Measurements from ENCODE around the gene LRMDA. TPM values are rescaled to one million over a fixed set of nuclear protein-coding genes. Genes with fewer than 3 reads are reported as not detected.

LRMDA gene
- total RNA-seq, 2 experiments from 2014 or later = not detected

GRCh38 chr10:76459016-76459730 lies 1027.7 kb downstream of the LRMDA start:
- POLR2A ChIA-PET = no interaction called here
- Histone ChIP-seq H3K4me1 (ENCODE audit: insufficient read depth, low read length, poor library complexity, severe bottlenecking) (no peaks in the 10 kb centered on the region), H4K20me1 (ENCODE audit: insufficient read depth, low read length) (no peaks in the 10 kb centered on the region), H3K9me3 (ENCODE audit: low read length) (no peaks in the 10 kb centered on the region), H3K9me2 (ENCODE audit: insufficient read depth, low read length) (no peaks in the 10 kb centered on the region), H2AFZ (ENCODE audit: low read length) (no peak overlapping the region), H3K27ac (ENCODE audit: low read depth, low read length, poor library complexity, severe bottlenecking) (no peak overlapping the region), H3K36me3 (ENCODE audit: insufficient read depth, low read length) (no peaks in the 10 kb centered on the region), H3K4me3 (ENCODE audit: low read depth, low read length, poor library complexity, severe bottlenecking) (no peak overlapping the region), H3K4me2 (ENCODE audit: low read length) (no peak overlapping the region), H3K79me2 (ENCODE audit: insufficient read depth, low read depth, low read length) (no peaks in the 10 kb centered on the region)
- DNase-seq (ENCODE audit: low spot score) = no peak
- BruUV-seq (replicated peaks) = no TSS peak
- intact Hi-C loops (cut with micrococcal nuclease; ENCODE audit: unreplicated experiment) = no loop called here
- CTCF ChIA-PET (ENCODE audit: unreplicated experiment) = no interaction called here
- TF ChIP-seq, protein P1, sequence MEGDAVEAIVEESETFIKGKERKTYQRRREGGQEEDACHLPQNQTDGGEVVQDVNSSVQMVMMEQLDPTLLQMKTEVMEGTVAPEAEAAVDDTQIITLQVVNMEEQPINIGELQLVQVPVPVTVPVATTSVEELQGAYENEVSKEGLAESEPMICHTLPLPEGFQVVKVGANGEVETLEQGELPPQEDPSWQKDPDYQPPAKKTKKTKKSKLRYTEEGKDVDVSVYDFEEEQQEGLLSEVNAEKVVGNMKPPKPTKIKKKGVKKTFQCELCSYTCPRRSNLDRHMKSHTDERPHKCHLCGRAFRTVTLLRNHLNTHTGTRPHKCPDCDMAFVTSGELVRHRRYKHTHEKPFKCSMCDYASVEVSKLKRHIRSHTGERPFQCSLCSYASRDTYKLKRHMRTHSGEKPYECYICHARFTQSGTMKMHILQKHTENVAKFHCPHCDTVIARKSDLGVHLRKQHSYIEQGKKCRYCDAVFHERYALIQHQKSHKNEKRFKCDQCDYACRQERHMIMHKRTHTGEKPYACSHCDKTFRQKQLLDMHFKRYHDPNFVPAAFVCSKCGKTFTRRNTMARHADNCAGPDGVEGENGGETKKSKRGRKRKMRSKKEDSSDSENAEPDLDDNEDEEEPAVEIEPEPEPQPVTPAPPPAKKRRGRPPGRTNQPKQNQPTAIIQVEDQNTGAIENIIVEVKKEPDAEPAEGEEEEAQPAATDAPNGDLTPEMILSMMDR (conservative IDR thresholded peaks at IDR 0.05; ENCODE audit: low read length) = no peak
- TF ChIP-seq EZH2phosphoT487 (IDR thresholded peaks at IDR 0.05; ENCODE audit: borderline replicate concordance, low read depth, low read length) = no peak

DNA sequence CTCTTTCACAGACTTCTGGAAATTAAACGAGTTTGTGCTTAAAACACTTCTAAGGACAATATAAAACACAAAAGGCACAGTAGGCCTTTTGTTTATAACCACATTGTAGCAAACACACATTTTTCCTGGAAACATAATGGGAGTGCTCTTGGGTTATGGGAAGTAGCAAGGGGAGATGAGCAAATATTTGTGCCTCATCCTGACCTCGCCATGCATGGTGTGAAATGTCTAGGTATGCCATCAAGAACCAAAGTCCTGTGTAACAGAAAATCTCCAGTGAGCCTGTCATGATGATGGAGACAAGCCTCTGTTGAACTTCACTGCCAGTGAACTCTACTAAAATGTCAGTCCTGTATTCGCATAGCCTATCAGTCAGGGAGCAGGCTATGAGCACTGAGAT lies 1029.6 kb downstream of the LRMDA start:
- ChIA-PET POLR2A (no interaction called here), CTCF (ENCODE audit: unreplicated experiment) (no interaction called here)
- intact Hi-C loops (cut with micrococcal nuclease; ENCODE audit: unreplicated experiment) = no loop called here
- Histone ChIP-seq H3K4me2 (ENCODE audit: low read length) (no peak overlapping the region), H3K79me2 (ENCODE audit: insufficient read depth, low read depth, low read length) (no peaks in the 10 kb centered on the region), H2AFZ (ENCODE audit: low read length) (no peak overlapping the region), H3K9me2 (ENCODE audit: insufficient read depth, low read length) (no peaks in the 10 kb centered on the region), H3K27ac (ENCODE audit: low read depth, low read length, poor library complexity, severe bottlenecking) (no peak overlapping the region), H4K20me1 (ENCODE audit: insufficient read depth, low read length) (no peaks in the 10 kb centered on the region), H3K9me3 (ENCODE audit: low read length) (no peaks in the 10 kb centered on the region), H3K36me3 (ENCODE audit: insufficient read depth, low read length) (no peaks in the 10 kb centered on the region), H3K4me1 (ENCODE audit: insufficient read depth, low read length, poor library complexity, severe bottlenecking) (no peaks in the 10 kb centered on the region), H3K4me3 (ENCODE audit: low read depth, low read length, poor library complexity, severe bottlenecking) (no peak overlapping the region)
- TF ChIP-seq EZH2phosphoT487 (IDR thresholded peaks at IDR 0.05; ENCODE audit: borderline replicate concordance, low read depth, low read length) = no peak
- TF ChIP-seq, protein P1 (conservative IDR thresholded peaks at IDR 0.05; ENCODE audit: low read length) = no peak
- no peak for DNase-seq (ENCODE audit: low spot score)
- no TSS peak for BruUV-seq (replicated peaks)

DNA sequence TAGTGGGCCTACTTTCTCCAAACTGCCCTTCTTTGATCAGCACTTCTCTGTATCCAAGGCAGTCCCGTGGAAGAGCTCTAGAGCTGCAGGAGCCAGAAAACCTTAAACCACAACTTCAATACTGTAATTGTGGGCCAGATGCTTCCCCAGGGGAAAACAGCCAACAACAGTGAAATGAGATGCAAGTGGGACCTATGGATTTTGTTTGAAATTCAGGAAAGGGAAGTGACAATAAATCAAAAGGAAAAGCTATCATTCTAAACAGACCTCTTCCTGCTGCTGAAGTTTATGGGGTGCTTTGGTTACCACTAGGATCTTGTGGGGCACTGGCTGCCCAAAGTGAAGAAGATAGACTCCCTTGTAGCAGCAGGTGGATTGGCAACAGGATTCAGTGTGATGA lies 1031.7 kb downstream of the LRMDA start:
- intact Hi-C loops (cut with micrococcal nuclease; ENCODE audit: unreplicated experiment) = no loop called here
- CTCF ChIA-PET (ENCODE audit: unreplicated experiment) = no interaction called here
- Histone ChIP-seq H3K27ac (ENCODE audit: low read depth, low read length, poor library complexity, severe bottlenecking) (no peak overlapping the region), H3K79me2 (ENCODE audit: insufficient read depth, low read depth, low read length) (no peaks in the 10 kb centered on the region), H3K9me2 (ENCODE audit: insufficient read depth, low read length) (no peaks in the 10 kb centered on the region), H3K36me3 (ENCODE audit: insufficient read depth, low read length) (no peaks in the 10 kb centered on the region), H3K4me3 (ENCODE audit: low read depth, low read length, poor library complexity, severe bottlenecking) (no peak overlapping the region), H4K20me1 (ENCODE audit: insufficient read depth, low read length) (no peaks in the 10 kb centered on the region), H2AFZ (ENCODE audit: low read length) (no peak overlapping the region), H3K4me2 (ENCODE audit: low read length) (no peak overlapping the region), H3K9me3 (ENCODE audit: low read length) (no peaks in the 10 kb centered on the region), H3K4me1 (ENCODE audit: insufficient read depth, low read length, poor library complexity, severe bottlenecking) (no peaks in the 10 kb centered on the region)
- DNase-seq (ENCODE audit: low spot score) = no peak
- POLR2A ChIA-PET = no interaction called here
- TF ChIP-seq EZH2phosphoT487 (IDR thresholded peaks at IDR 0.05; ENCODE audit: borderline replicate concordance, low read depth, low read length) = no peak
- TF ChIP-seq, protein P1 (conservative IDR thresholded peaks at IDR 0.05; ENCODE audit: low read length) = no peak
- BruUV-seq (replicated peaks) = no TSS peak

Data from OCI-LY7 (cell line).